Stimulated activated CD4-positive, alpha-beta T cell treated with anti-CD3 and anti-CD28 coated beads, Interleukin-4, amount 100 ng/mL, for 48 hours (primary cell): ENCODE measurements around the gene RASGRF1.

Source experiments
- DNase-seq, 2 donors: peaks; one replicate each; pipeline ENCODE4 v3.0.0-alpha.2; 2020; ENCODE audit warnings: low read depth in 2 of 2

Gene RASGRF1

GRCh38 chr15:78955355-78955754 lies 135.2 kb downstream of the RASGRF1 start:
- no peak for DNase-seq

- no peak for DNase-seq
Measured at GRCh38 chr15:78951841-78952238, 138.7 kb downstream of the RASGRF1 start.

- DNase-seq: no peak
Measured at GRCh38 chr15:78950902-78951840, 139.4 kb downstream of the RASGRF1 start.

- no peak for DNase-seq
Measured at GRCh38 chr15:78950343-78950742, 140.2 kb downstream of the RASGRF1 start.

GRCh38 chr15:78949461-78949860 lies 141.1 kb downstream of the RASGRF1 start:
- DNase-seq: no peak

GRCh38 chr15:78947506-78947905 lies 143.1 kb downstream of the RASGRF1 start:
- DNase-seq: no peak

- DNase-seq: no peak
Measured at GRCh38 chr15:78946493-78946892, 144.1 kb downstream of the RASGRF1 start.

GRCh38 chr15:78944669-78945407 lies 145.7 kb downstream of the RASGRF1 start, which contains the start of gene CTSH:
TSS of gene CTSH (minus strand) at chr15:78945046. CDS start at chr15:78944981, 65 bp downstream.
- peak; percentile 59 to 69 for DNase-seq

GRCh38 chr15:78944202-78944625 lies 146.4 kb downstream of the RASGRF1 start:
- DNase-seq: no peak

GRCh38 chr15:78943692-78944091 lies 146.9 kb downstream of the RASGRF1 start:
- no peak for DNase-seq

GRCh38 chr15:78942741-78943140 lies 147.8 kb downstream of the RASGRF1 start:
- no peak for DNase-seq

- no peak for DNase-seq
Measured at GRCh38 chr15:78938658-78939488, 151.7 kb downstream of the RASGRF1 start.

GRCh38 chr15:78937132-78937739 lies 153.3 kb downstream of the RASGRF1 start:
- no peak for DNase-seq

- DNase-seq: no peak
Measured at GRCh38 chr15:78934655-78935023, 155.9 kb downstream of the RASGRF1 start.

- no peak for DNase-seq
Measured at GRCh38 chr15:78933823-78934654, 156.5 kb downstream of the RASGRF1 start.

GRCh38 chr15:78933187-78933822 lies 157.3 kb downstream of the RASGRF1 start:
- DNase-seq: no peak

- no peak for DNase-seq
Measured at GRCh38 chr15:78932258-78932808, 158.2 kb downstream of the RASGRF1 start.

GRCh38 chr15:78931439-78932257 lies 158.9 kb downstream of the RASGRF1 start:
- DNase-seq: no peak
